ENCODE results near the gene CALML3.

DNA sequence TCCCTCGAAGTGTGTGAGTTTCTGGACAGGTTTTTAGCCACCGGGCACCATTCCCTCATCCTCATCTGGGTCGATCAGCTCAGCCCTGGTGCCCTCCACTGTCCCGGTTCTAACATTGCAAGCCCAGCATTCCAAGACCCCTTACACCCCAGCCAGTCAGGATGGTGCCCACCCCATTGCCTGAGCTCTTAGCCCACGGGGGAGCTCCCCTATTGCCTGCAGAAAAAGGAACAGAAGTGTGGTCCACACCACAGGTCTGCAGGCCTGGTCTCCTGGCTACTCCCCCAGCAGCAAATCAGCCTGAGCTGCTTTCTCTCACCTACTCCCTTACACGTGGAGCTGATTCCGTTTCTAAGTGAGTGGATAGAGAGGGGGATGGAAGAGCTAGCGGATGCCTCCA lies 30.1 kb upstream of the CALML3 start:
- TF ChIP-seq, protein P1, sequence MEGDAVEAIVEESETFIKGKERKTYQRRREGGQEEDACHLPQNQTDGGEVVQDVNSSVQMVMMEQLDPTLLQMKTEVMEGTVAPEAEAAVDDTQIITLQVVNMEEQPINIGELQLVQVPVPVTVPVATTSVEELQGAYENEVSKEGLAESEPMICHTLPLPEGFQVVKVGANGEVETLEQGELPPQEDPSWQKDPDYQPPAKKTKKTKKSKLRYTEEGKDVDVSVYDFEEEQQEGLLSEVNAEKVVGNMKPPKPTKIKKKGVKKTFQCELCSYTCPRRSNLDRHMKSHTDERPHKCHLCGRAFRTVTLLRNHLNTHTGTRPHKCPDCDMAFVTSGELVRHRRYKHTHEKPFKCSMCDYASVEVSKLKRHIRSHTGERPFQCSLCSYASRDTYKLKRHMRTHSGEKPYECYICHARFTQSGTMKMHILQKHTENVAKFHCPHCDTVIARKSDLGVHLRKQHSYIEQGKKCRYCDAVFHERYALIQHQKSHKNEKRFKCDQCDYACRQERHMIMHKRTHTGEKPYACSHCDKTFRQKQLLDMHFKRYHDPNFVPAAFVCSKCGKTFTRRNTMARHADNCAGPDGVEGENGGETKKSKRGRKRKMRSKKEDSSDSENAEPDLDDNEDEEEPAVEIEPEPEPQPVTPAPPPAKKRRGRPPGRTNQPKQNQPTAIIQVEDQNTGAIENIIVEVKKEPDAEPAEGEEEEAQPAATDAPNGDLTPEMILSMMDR (IDR thresholded peaks at IDR 0.05; ENCODE audit: extremely low read depth in 1 of 2, insufficient read depth in 1 of 2, low read depth in 1 of 2, low read length in 2 of 2), result no peak
- TF ChIP-seq POLR2AphosphoS5 (IDR thresholded peaks at IDR 0.05; ENCODE audit: insufficient read depth, low read depth, low read length), result no peak
- TF ChIP-seq, protein P2, sequence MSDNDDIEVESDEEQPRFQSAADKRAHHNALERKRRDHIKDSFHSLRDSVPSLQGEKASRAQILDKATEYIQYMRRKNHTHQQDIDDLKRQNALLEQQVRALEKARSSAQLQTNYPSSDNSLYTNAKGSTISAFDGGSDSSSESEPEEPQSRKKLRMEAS (IDR thresholded peaks at IDR 0.05; ENCODE audit: insufficient read depth, insufficient read length), result no peak
